GM18526 (cell line): ENCODE results near the gene USP33.

Experiments used
- POLR2A ChIP-seq: IDR thresholded peaks from 3 replicates; pipeline ENCODE4 v1.6.1; 2011; ENCODE audit not compliant: insufficient read length; ENCODE audit errors: extremely low read depth

Gene USP33

GRCh38 chr1:77756052-77756754 is 3.4 kb downstream of the USP33 start:
- no peak for TF ChIP-seq POLR2A

GRCh38 chr1:77744576-77744975 is 15.1 kb downstream of the USP33 start:
- no peak for TF ChIP-seq POLR2A

GRCh38 chr1:77742011-77742555 is 17.6 kb downstream of the USP33 start:
- TF ChIP-seq POLR2A = no peak

GRCh38 chr1:77741316-77741715 is 18.3 kb downstream of the USP33 start:
- TF ChIP-seq POLR2A = no peak

GRCh38 chr1:77739235-77739634 is 20.4 kb downstream of the USP33 start:
- no peak for TF ChIP-seq POLR2A

- no peak for TF ChIP-seq POLR2A
Measured at GRCh38 chr1:77732090-77732489, 27.6 kb downstream of the USP33 start.

GRCh38 chr1:77725706-77726105 is 33.9 kb downstream of the USP33 start:
- TF ChIP-seq POLR2A = no peak

- TF ChIP-seq POLR2A = no peak
Measured at GRCh38 chr1:77718181-77718580, 41.5 kb downstream of the USP33 start.

GRCh38 chr1:77716065-77716464 is 43.6 kb downstream of the USP33 start:
- no peak for TF ChIP-seq POLR2A

GRCh38 chr1:77709727-77710126 is 49.9 kb downstream of the USP33 start:
- TF ChIP-seq POLR2A = no peak

- TF ChIP-seq POLR2A = no peak
Measured at GRCh38 chr1:77706321-77706720, 53.3 kb downstream of the USP33 start.

GRCh38 chr1:77704736-77705135 is 54.9 kb downstream of the USP33 start:
- TF ChIP-seq POLR2A = no peak

GRCh38 chr1:77697441-77697840 is 62.2 kb downstream of the USP33 start:
- TF ChIP-seq POLR2A = no peak

- TF ChIP-seq POLR2A = no peak
Measured at GRCh38 chr1:77688939-77689338, 70.7 kb downstream of the USP33 start.

GRCh38 chr1:77687519-77687906 is 72.1 kb downstream of the USP33 start:
- TF ChIP-seq POLR2A = no peak

GRCh38 chr1:77686796-77687518 is 72.7 kb downstream of the USP33 start:
- TF ChIP-seq POLR2A = no peak
